SKM-1 treated with dmso at 0.1 percent for 144 hours (cell line): ENCODE measurements around the gene TOGARAM1.

Source experiments
- DNase-seq: peaks from one replicate; lab custom pipeline; 2025; ENCODE audit not compliant: unreplicated experiment; lab: John Stamatoyannopoulos, UW

Gene TOGARAM1

GRCh38 chr14:44962334-44963043, 499 bp downstream of the TOGARAM1 start:
- DNase-seq, result no peak

- no peak for DNase-seq
These were observed 1.1 kb downstream of the TOGARAM1 start for GRCh38 chr14:44963044-44963528.

GRCh38 chr14:44963775-44964380, 1.9 kb downstream of the TOGARAM1 start:
- no peak for DNase-seq

GRCh38 chr14:44966601-44967336, 4.8 kb downstream of the TOGARAM1 start:
- DNase-seq, result no peak

GRCh38 chr14:44968714-44969113, 6.7 kb downstream of the TOGARAM1 start:
- DNase-seq, result no peak

GRCh38 chr14:44970907-44971306, 8.9 kb downstream of the TOGARAM1 start:
- DNase-seq, result no peak

GRCh38 chr14:44971459-44971858, 9.5 kb downstream of the TOGARAM1 start:
- DNase-seq, result no peak

- no peak for DNase-seq
These were observed 17.3 kb downstream of the TOGARAM1 start for GRCh38 chr14:44979273-44979672.

GRCh38 chr14:44979740-44980356, 17.9 kb downstream of the TOGARAM1 start:
- no peak for DNase-seq

- DNase-seq, result no peak
These were observed 19.2 kb downstream of the TOGARAM1 start for GRCh38 chr14:44981198-44981597.

- no peak for DNase-seq
These were observed 20.6 kb downstream of the TOGARAM1 start for GRCh38 chr14:44982594-44982993.

- no peak for DNase-seq
These were observed 26.7 kb downstream of the TOGARAM1 start for GRCh38 chr14:44988694-44989093.

- no peak for DNase-seq
These were observed 27.8 kb downstream of the TOGARAM1 start for GRCh38 chr14:44989497-44990440.

GRCh38 chr14:44990533-44990932, 28.5 kb downstream of the TOGARAM1 start:
- DNase-seq, result no peak

- DNase-seq, result no peak
These were observed 33.2 kb downstream of the TOGARAM1 start for GRCh38 chr14:44995196-44995595.

- DNase-seq, result no peak
These were observed 33.8 kb downstream of the TOGARAM1 start for GRCh38 chr14:44995770-44996294.

GRCh38 chr14:45003924-45004323, 41.9 kb downstream of the TOGARAM1 start:
- DNase-seq, result no peak

- DNase-seq, result no peak
These were observed 53.1 kb downstream of the TOGARAM1 start for GRCh38 chr14:45015133-45015532.

GRCh38 chr14:45028107-45028626, 66.2 kb downstream of the TOGARAM1 start:
- DNase-seq, result no peak

GRCh38 chr14:45034730-45035129, 72.7 kb downstream of the TOGARAM1 start:
- no peak for DNase-seq
